Osteocyte (in vitro differentiated cells): ENCODE measurements around the gene ETFA. TPM values are rescaled to one million over a fixed set of nuclear protein-coding genes. Genes with fewer than 3 reads are reported as not detected.

Experiments used
- DNase-seq: peaks from one replicate; pipeline ENCODE4 v3.0.0; 2021; ENCODE audit warnings: mixed read lengths; ENCODE audit not compliant: unreplicated experiment; ENCODE audit errors: extremely low spot score
- H3K27ac Mint-ChIP-seq: one replicate; pipeline ENCODE4 v1.8.0; 2021; ENCODE audit warnings: mild to moderate bottlenecking, mixed read lengths; ENCODE audit not compliant: unreplicated experiment
- H3K27me3 Mint-ChIP-seq: one replicate; pipeline ENCODE4 v1.8.0; 2021; ENCODE audit warnings: mixed read lengths; ENCODE audit not compliant: unreplicated experiment
- H3K36me3 Mint-ChIP-seq: one replicate; pipeline ENCODE4 v1.8.0; 2021; ENCODE audit warnings: mixed read lengths; ENCODE audit not compliant: unreplicated experiment
- H3K4me1 Mint-ChIP-seq: one replicate; pipeline ENCODE4 v1.8.0; 2021; ENCODE audit warnings: mixed read lengths; ENCODE audit not compliant: unreplicated experiment
- H3K4me3 Mint-ChIP-seq: one replicate; pipeline ENCODE4 v1.8.0; 2021; ENCODE audit warnings: mild to moderate bottlenecking, moderate library complexity, mixed read lengths; ENCODE audit not compliant: unreplicated experiment
- H3K9me3 Mint-ChIP-seq: one replicate; pipeline ENCODE4 v1.8.0; 2021; ENCODE audit warnings: mixed read lengths; ENCODE audit not compliant: unreplicated experiment
- total RNA-seq: library from RNA; stranded (reverse); gene quantifications from 2 replicates; pipeline ENCODE4 v1.2.1, GENCODE V29; 2021
- TF ChIP-seq, protein P1 (sequence below): fragments of 200-600 bp; sonication (generic); IDR thresholded peaks from 2 replicates; pipeline ENCODE4 v1.5.0; 2021; ENCODE audit warnings: antibody characterized with exemption, mild to moderate bottlenecking, moderate library complexity

Gene ETFA
- total RNA-seq, 1 donor from 2014 or later, result 98.2 TPM

DNA sequence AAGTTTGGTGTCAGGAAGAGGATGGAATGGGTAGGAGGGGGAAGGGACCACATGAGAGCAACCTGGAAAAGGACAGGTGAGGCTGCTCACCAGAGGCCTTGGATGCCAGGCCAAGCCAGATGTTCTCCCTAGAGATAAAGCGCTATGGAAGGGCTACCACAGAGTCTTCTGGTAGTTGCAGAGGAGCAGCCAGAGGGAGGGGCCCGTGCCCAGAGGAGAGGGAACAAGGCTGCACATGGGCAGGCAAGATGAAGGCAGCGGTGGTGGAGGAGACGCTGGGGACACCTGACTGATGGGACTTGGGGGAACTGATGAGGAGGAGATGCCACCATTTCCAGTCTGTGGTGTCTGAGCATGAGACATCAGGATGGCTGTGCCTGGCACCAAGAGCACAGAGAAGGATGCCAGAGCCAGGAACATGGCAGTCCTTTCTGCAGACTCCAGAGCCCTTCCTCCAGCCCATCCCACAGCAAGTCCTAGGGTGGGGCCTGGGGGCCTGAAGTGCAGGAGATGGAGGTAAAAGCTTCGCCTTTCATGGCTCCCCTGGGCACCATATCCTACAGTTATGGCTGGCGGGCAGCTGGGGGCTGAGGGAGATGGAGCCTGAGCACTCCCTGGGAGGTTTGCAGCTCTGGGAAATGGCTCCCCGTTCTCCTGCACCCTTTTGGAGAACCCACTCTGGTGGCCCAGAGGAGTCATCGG is 103.0 kb downstream of the ETFA start:
- H3K27me3 Mint-ChIP-seq, result no peaks in the 10 kb centered on the region
- TF ChIP-seq, protein P1, sequence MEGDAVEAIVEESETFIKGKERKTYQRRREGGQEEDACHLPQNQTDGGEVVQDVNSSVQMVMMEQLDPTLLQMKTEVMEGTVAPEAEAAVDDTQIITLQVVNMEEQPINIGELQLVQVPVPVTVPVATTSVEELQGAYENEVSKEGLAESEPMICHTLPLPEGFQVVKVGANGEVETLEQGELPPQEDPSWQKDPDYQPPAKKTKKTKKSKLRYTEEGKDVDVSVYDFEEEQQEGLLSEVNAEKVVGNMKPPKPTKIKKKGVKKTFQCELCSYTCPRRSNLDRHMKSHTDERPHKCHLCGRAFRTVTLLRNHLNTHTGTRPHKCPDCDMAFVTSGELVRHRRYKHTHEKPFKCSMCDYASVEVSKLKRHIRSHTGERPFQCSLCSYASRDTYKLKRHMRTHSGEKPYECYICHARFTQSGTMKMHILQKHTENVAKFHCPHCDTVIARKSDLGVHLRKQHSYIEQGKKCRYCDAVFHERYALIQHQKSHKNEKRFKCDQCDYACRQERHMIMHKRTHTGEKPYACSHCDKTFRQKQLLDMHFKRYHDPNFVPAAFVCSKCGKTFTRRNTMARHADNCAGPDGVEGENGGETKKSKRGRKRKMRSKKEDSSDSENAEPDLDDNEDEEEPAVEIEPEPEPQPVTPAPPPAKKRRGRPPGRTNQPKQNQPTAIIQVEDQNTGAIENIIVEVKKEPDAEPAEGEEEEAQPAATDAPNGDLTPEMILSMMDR, result no peak
- peak; percentile 75 for DNase-seq
- no peak overlapping the region for H3K27ac Mint-ChIP-seq
- H3K9me3 Mint-ChIP-seq, result no peaks in the 10 kb centered on the region
- H3K36me3 Mint-ChIP-seq, result peaks cover 14% of the 10 kb centered on the region
- H3K4me3 Mint-ChIP-seq, result no peak overlapping the region
- peaks cover 8% of the 10 kb centered on the region for H3K4me1 Mint-ChIP-seq

DNA sequence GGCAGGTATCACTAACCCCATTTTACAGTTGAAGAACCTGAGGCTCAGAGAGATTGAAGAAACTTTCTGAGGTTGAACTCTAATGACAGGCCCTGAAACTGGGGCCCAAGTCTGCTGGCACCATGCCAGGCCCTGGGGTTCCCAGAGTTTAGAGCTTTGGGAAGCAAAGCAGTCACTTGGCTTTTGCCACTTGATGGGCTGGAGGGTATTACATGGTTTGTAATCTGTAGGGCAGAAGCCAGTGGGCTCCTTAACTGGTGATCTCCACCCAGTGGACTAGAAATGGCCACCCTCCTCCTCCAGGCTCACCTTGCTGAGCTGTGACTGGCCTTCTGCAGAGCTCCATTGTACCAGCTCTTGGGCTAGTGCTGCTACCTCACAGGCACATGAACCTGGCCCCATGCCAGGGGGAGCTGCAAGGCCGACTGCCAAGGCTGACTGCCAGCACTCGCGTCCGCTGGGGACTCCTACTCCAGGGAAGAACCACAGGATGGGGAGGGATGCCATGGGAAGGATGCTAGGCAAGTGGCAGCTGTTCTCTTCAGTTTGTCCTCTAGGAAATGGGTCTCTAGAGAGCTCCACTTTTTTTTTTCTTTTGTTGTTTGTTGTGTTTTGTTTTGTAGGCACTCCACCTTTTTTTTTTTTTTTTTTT is 104.8 kb downstream of the ETFA start:
- TF ChIP-seq, protein P1, result no peak
- H3K4me3 Mint-ChIP-seq, result no peak overlapping the region

DNA sequence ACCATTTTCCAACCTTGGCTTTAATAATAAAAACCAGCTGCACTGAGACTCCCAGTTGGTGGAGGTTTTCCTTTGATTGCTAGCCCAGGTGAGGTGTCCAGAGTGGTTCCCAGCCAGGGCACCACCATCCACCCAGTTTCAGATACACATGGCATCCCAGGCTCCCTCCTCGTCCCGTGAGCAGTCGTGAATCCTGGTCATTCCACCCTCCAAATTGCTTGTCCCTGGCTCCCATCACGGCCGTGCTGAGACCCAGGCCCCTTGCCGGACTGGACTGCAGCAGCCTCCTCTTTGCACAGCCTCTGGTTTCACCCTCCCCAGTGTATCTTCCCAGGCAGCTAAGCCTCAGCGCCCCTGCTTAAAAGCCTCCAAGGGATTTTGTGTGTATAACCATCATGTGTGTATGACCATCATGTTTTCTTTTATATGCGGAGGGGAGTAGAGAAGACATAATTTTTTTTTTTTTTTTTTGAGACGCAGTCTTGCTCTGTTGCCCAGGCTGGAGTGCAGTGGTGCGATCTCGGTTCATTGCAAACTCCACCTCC is 106.3 kb downstream of the ETFA start:
- no peak for DNase-seq
- Mint-ChIP-seq H3K36me3 (peaks cover 6% of the 10 kb centered on the region), H3K27ac (no peak overlapping the region), H3K9me3 (no peaks in the 10 kb centered on the region), H3K27me3 (no peaks in the 10 kb centered on the region), H3K4me1 (peaks cover 3% of the 10 kb centered on the region), H3K4me3 (no peak overlapping the region)
- TF ChIP-seq, protein P1, result no peak

More for the DNA sequence above, 104.8 kb downstream of the ETFA start:
- Mint-ChIP-seq H3K4me1 (peaks cover 8% of the 10 kb centered on the region), H3K27me3 (no peaks in the 10 kb centered on the region), H3K36me3 (peaks cover 10% of the 10 kb centered on the region), H3K9me3 (no peaks in the 10 kb centered on the region), H3K27ac (no peak overlapping the region)
- peak; percentile 85 for DNase-seq

DNA sequence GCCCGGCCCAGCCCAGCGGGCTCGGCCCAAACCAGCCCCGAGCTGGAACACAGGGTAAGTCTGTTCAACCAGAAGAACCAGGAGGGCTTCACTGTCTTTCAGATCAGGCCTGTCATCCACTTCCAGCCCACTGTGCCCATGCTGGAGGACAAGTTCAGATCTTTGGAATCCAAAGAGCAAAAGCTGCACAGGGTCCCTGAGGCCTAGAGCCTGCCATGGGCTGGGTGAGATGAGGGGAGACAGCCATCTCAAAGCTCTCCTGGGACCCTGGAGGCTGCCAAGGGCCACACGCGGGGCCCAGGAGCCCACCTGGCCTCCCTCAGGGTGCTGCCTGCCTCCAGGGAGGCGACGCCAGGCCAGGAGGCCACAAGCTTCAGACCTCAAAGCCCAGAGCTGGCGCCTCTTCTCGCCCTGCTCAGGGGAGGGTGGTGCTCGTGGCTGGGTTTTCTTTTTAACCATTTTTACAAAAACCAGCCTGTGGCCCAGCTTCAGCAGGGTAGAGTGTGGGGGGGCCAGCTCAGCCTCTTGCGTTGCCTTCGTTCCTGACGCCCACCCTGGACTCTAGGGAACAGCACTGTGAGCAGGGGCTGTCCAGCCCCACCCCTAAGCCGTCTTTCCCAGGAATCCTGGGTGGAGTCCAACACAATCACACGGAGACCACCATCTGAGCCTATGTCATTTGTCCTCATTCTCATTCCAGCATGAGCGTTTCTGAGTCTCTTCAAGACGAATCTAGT is 107.0 kb downstream of the ETFA start:
- Mint-ChIP-seq H3K4me3 (no peak overlapping the region), H3K9me3 (no peaks in the 10 kb centered on the region), H3K36me3 (peaks cover 6% of the 10 kb centered on the region), H3K4me1 (peaks cover 5% of the 10 kb centered on the region), H3K27me3 (no peaks in the 10 kb centered on the region), H3K27ac (no peak overlapping the region)
- DNase-seq, result no peak
- TF ChIP-seq, protein P1, result no peak
